PFSK-1 (cell line): ENCODE data around the gene ELMO2.

Experiments
- FOXP2 ChIP-seq: optimal IDR thresholded peaks from 2 replicates; pipeline ENCODE3; 2011; ENCODE audit warnings: borderline replicate concordance, control low read depth, inconsistent platforms; ENCODE audit not compliant: insufficient read depth; ENCODE audit errors: extremely low read length, extremely low read depth
- POLR2AphosphoS5 ChIP-seq: IDR thresholded peaks from 2 replicates; pipeline ENCODE4 v1.6.1; 2012; ENCODE audit warnings: low read depth, mild to moderate bottlenecking, control low read depth, low read length, moderate library complexity
- REST ChIP-seq, 2 experiments: IDR thresholded peaks; 2 replicates each; pipeline versions ENCODE4 v1.6.1 to v1.8.0; 2011 to 2012; ENCODE audit warnings: low read depth in 2 of 2, low read length in 2 of 2, control low read depth in 1 of 2, inconsistent platforms in 1 of 2, mild to moderate bottlenecking in 1 of 2, moderate library complexity in 1 of 2; ENCODE audit not compliant: insufficient read depth in 1 of 2
- SIN3A ChIP-seq: IDR thresholded peaks from 2 replicates; pipeline ENCODE4 v1.6.1; 2012; ENCODE audit warnings: mild to moderate bottlenecking, low read length, moderate library complexity, borderline replicate concordance; ENCODE audit not compliant: insufficient read depth
- TAF1 ChIP-seq: IDR thresholded peaks from 2 replicates; pipeline ENCODE4 v1.6.1; 2012; ENCODE audit warnings: low read length, control low read depth, borderline replicate concordance; ENCODE audit not compliant: insufficient read depth

Gene ELMO2

GRCh38 chr20:46399401-46399800 is 7.0 kb downstream of the ELMO2 start:
- no peak for TF ChIP-seq REST (IDR thresholded peaks at IDR 0.05; ENCODE audit: insufficient read depth in 1 of 2, low read depth in 2 of 2, low read length in 2 of 2)

- TF ChIP-seq POLR2AphosphoS5 (no peak), TAF1 (no peak), FOXP2 (no peak), REST (IDR thresholded peaks at IDR 0.05; ENCODE audit: insufficient read depth in 1 of 2, low read depth in 2 of 2, low read length in 2 of 2) (no peak), SIN3A (no peak)
Observed at GRCh38 chr20:46398963-46399362, 7.5 kb downstream of the ELMO2 start.

GRCh38 chr20:46396052-46396740 is 10.2 kb downstream of the ELMO2 start:
- TF ChIP-seq FOXP2 (no peak), POLR2AphosphoS5 (no peak), TAF1 (no peak), SIN3A (no peak), REST (IDR thresholded peaks at IDR 0.05; ENCODE audit: insufficient read depth in 1 of 2, low read depth in 2 of 2, low read length in 2 of 2) (no peak)

- no peak for TF ChIP-seq FOXP2
- TF ChIP-seq TAF1 = no peak
- no peak for TF ChIP-seq SIN3A
- TF ChIP-seq REST (IDR thresholded peaks at IDR 0.05; ENCODE audit: insufficient read depth in 1 of 2, low read depth in 2 of 2, low read length in 2 of 2) = no peak
- no peak for TF ChIP-seq POLR2AphosphoS5
Observed at GRCh38 chr20:46394872-46395760, 11.3 kb downstream of the ELMO2 start.
